ENCODE data around the gene AEN.

Gene AEN

GRCh38 chr15:88681610-88682221, 60.6 kb downstream of the AEN start:
- WGBS (ENCODE audit: extremely low coverage, insufficient coverage, low lambda C conversion rate): no CpG with 5 or more reads among the region's 13 CpGs
- DNase-seq: no peak

More at GRCh38 chr15:88681610-88682221, 60.6 kb downstream of the AEN start:
- no peak overlapping the region for H3K18ac ChIP-seq (ENCODE audit: low read length)
- no peak overlapping the region for H4K5ac ChIP-seq (ENCODE audit: low read length)
- no peak overlapping the region for H3K56ac ChIP-seq (ENCODE audit: low read length)
- H2AK5ac ChIP-seq (ENCODE audit: low read length): no peak overlapping the region
- no peaks in the 10 kb centered on the region for H3K79me2 ChIP-seq (ENCODE audit: control insufficient read depth, insufficient read depth, low read length)
- no peak overlapping the region for H2BK5ac ChIP-seq (ENCODE audit: low read length)
- H2BK120ac ChIP-seq (ENCODE audit: low read depth, low read length): no peak overlapping the region
- H3K9ac ChIP-seq (ENCODE audit: low read length): no peak overlapping the region
- H3K79me1 ChIP-seq (ENCODE audit: low read length): no peaks in the 10 kb centered on the region
- H3K4ac ChIP-seq (ENCODE audit: low read depth, low read length): no peak overlapping the region
- H4K8ac ChIP-seq (ENCODE audit: low read depth, low read length): no peak overlapping the region
- no peaks in the 10 kb centered on the region for H3K4me1 ChIP-seq (ENCODE audit: control insufficient read depth, low read depth, low read length)
- H3K23ac ChIP-seq (ENCODE audit: low read length): no peak overlapping the region
- no peak overlapping the region for H2BK15ac ChIP-seq (replicated peaks; ENCODE audit: low read depth)
- no peaks in the 10 kb centered on the region for H3K27me3 ChIP-seq (ENCODE audit: insufficient read depth, low read length, poor library complexity)
- no peak overlapping the region for H3K4me3 ChIP-seq (ENCODE audit: low read length)
- no peak overlapping the region for H3K27ac ChIP-seq (ENCODE audit: low read depth, low read length)
- no peaks in the 10 kb centered on the region for H3K36me3 ChIP-seq (ENCODE audit: control insufficient read depth, insufficient read depth, low read length)
- no peak overlapping the region for H3K4me2 ChIP-seq (ENCODE audit: low read length)

Small RNAs within 50 kb of the gene (small RNA-seq; reads per million reads assigned to genes)
- gene MIR1179 (ENCODE audit: insufficient read depth) (2.9 reads per million, percentile 43 among the genes with 10 or more reads in this experiment), gene MIR7-2 (ENCODE audit: insufficient read depth) (5.6 reads per million, percentile 73 among the genes with 10 or more reads in this experiment)
